ENCODE data around the gene PRDM16. TPM values are rescaled to one million over a fixed set of nuclear protein-coding genes. Genes with fewer than 3 reads are reported as not detected.

PRDM16 gene
- total RNA-seq, 1 experiment from 2014 or later, result 0.17 TPM

GRCh38 chr1:3324704-3325535, 255.9 kb downstream of the PRDM16 start:
- H3K18ac ChIP-seq (ENCODE audit: insufficient read length, low read depth, low read length), result no peak overlapping the region
- H3K79me1 ChIP-seq (ENCODE audit: insufficient read depth, low read depth, low read length, poor library complexity, severe bottlenecking), result no peaks in the 10 kb centered on the region
- no peak overlapping the region for H2AK5ac ChIP-seq (ENCODE audit: insufficient read length, low read length)
- no peak overlapping the region for H2BK5ac ChIP-seq (ENCODE audit: insufficient read length, low read length)
- no peaks in the 10 kb centered on the region for H3K9me3 ChIP-seq (ENCODE audit: control insufficient read depth, low read depth, low read length)
- no peak overlapping the region for H3T11ph ChIP-seq (ENCODE audit: low read length)
- no peak overlapping the region for H4K8ac ChIP-seq (replicated peaks; ENCODE audit: insufficient read length, low read depth, low read length)
- no peak overlapping the region for H3K4me2 ChIP-seq (ENCODE audit: insufficient read depth, insufficient read length, low read length)
- 0 out of 7 replicates have a peak overlapping the region, but pooled peaks of 1 of the 3 experiments have one; percentile 65 for H3K27ac Mint-ChIP-seq
- H3K23me2 ChIP-seq (ENCODE audit: insufficient read length, low read depth, low read length, poor library complexity, severe bottlenecking), result no peaks in the 10 kb centered on the region
- H2BK15ac ChIP-seq (ENCODE audit: low read depth, low read length), result no peak overlapping the region
- no peak for DNase-seq
- H2BK12ac ChIP-seq (ENCODE audit: insufficient read length, low read depth, low read length), result no peak overlapping the region
- no peak overlapping the region for H3K23ac ChIP-seq (ENCODE audit: insufficient read length, low read depth, low read length)
- no peak overlapping the region for H3K9ac ChIP-seq (ENCODE audit: extremely low read depth, insufficient read length, low read length)
- no peak overlapping the region for H4K91ac ChIP-seq (ENCODE audit: insufficient read length, low read depth, low read length)
- no peak overlapping the region for H2BK20ac ChIP-seq (ENCODE audit: low read depth, low read length, poor library complexity, severe bottlenecking)
- no peak overlapping the region for H2BK120ac ChIP-seq (ENCODE audit: low read depth, low read length, poor library complexity, severe bottlenecking)
- no peaks in the 10 kb centered on the region for H3K4me1 ChIP-seq (ENCODE audit: insufficient read depth, low read length)
- H3K27me3 Mint-ChIP-seq (ENCODE audit: low read depth), result no peaks in the 10 kb centered on the region; the same call in none of the 2 replicates
- H2AFZ ChIP-seq (ENCODE audit: low read length), result no peak overlapping the region
- H3K9me3 Mint-ChIP-seq, result no peaks in the 10 kb centered on the region
- H3K27me3 ChIP-seq (ENCODE audit: insufficient read depth, low read length), result no peaks in the 10 kb centered on the region
- no peak overlapping the region for H3K56ac ChIP-seq (ENCODE audit: insufficient read length, low read depth, low read length)
- H3K4me3 Mint-ChIP-seq, result no peak overlapping the region
- H3K4me1 Mint-ChIP-seq, result peaks cover 3 to 10% of the 10 kb centered on the region in 2 experiments; a peak in 3 of 4 replicates
- H4K5ac ChIP-seq (ENCODE audit: insufficient read length, low read depth, low read length), result no peak overlapping the region
- H3K36me3 Mint-ChIP-seq (ENCODE audit: insufficient read depth in 1 of 3, low read depth in 3 of 3), result no peaks in the 10 kb centered on the region
- no peak overlapping the region for H3K27ac ChIP-seq (ENCODE audit: insufficient read length, low read depth, low read length)
- no peak for TF ChIP-seq CTCF (conservative IDR thresholded peaks at IDR 0.05)
- H3K4ac ChIP-seq (ENCODE audit: low read depth, low read length), result no peak overlapping the region
- no CpG with 5 or more reads among the region's 22 CpGs for WGBS (ENCODE audit: extremely low coverage, insufficient read length, low lambda C conversion rate)
- no peak overlapping the region for H3K14ac ChIP-seq (ENCODE audit: insufficient read depth, low read length)
- no peaks in the 10 kb centered on the region for H3K79me2 ChIP-seq (ENCODE audit: insufficient read depth, low read length)
- H4K20me1 ChIP-seq (ENCODE audit: control insufficient read depth, insufficient read depth, insufficient read length), result no peaks in the 10 kb centered on the region

All from H9 (cell line).